Measurements from ENCODE around the gene PRPF38B. TPM values are rescaled to one million over a fixed set of nuclear protein-coding genes. Genes with fewer than 3 reads are reported as not detected.

The PRPF38B gene
- total and polyA plus RNA-seq, 2 experiments from 2014 or later, result 40.5 to 86.4 TPM

DNA sequence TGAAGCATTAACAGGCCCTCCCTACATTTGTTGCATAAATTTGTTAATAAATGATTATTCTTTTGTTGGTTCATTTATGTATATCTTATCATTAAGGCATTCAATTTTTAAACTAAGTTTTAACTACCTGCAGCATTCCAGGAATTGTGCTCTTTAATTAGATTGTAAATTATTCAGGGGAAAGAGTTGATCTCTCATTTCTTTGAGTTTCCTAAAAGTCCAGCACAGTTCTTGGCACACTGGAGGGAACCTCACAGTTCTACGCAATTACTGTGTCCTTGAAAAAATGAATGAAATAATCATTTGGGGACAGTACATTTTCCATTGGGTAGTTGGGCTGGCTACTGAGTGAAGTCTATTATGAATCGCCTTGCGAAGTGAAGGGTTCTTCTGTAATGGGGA is 53.9 kb downstream of the PRPF38B start:
- Histone ChIP-seq H4K20me1 (replicated peaks; ENCODE audit: insufficient read depth) (0 out of 2 replicates have a peak, but pooled peaks cover 4% of the 10 kb centered on the region), H3K4me1 (ENCODE audit: insufficient read depth) (peaks cover 3% of the 10 kb centered on the region; the same call in 1 of the 2 replicates), H3K79me2 (replicated peaks; ENCODE audit: insufficient read depth) (peaks cover 28% of the 10 kb centered on the region), H3K36me3 (ENCODE audit: insufficient read depth) (no peaks in the 10 kb centered on the region), H3K9me2 (ENCODE audit: insufficient read depth) (no peaks in the 10 kb centered on the region), H3K4me3 (no peak overlapping the region), H3F3A (replicated peaks; ENCODE audit: low read depth) (no peaks in the 10 kb centered on the region), H2AFZ (peak overlapping the region; percentile 34; the same call in 1 of the 2 replicates), H3K27me3 (ENCODE audit: insufficient read depth) (no peaks in the 10 kb centered on the region), H3K4me2 (no peak overlapping the region), H3K27ac (ENCODE audit: low read depth) (no peak overlapping the region)
- H3K9me3 Mint-ChIP-seq, result no peaks in the 10 kb centered on the region; the same call in 2 of the 3 replicates
- H3K4me3 Mint-ChIP-seq, result peak overlapping the region; percentile 98
- peaks cover 12% of the 10 kb centered on the region for H3K27me3 Mint-ChIP-seq (ENCODE audit: insufficient read depth, low read depth, poor library complexity)
- no peaks in the 10 kb centered on the region for H3K36me3 Mint-ChIP-seq (ENCODE audit: low read depth)
- ATAC-seq, result no peak
- H3K27ac Mint-ChIP-seq, result no peak overlapping the region
- TF ChIP-seq, protein P1, sequence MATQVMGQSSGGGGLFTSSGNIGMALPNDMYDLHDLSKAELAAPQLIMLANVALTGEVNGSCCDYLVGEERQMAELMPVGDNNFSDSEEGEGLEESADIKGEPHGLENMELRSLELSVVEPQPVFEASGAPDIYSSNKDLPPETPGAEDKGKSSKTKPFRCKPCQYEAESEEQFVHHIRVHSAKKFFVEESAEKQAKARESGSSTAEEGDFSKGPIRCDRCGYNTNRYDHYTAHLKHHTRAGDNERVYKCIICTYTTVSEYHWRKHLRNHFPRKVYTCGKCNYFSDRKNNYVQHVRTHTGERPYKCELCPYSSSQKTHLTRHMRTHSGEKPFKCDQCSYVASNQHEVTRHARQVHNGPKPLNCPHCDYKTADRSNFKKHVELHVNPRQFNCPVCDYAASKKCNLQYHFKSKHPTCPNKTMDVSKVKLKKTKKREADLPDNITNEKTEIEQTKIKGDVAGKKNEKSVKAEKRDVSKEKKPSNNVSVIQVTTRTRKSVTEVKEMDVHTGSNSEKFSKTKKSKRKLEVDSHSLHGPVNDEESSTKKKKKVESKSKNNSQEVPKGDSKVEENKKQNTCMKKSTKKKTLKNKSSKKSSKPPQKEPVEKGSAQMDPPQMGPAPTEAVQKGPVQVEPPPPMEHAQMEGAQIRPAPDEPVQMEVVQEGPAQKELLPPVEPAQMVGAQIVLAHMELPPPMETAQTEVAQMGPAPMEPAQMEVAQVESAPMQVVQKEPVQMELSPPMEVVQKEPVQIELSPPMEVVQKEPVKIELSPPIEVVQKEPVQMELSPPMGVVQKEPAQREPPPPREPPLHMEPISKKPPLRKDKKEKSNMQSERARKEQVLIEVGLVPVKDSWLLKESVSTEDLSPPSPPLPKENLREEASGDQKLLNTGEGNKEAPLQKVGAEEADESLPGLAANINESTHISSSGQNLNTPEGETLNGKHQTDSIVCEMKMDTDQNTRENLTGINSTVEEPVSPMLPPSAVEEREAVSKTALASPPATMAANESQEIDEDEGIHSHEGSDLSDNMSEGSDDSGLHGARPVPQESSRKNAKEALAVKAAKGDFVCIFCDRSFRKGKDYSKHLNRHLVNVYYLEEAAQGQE (IDR thresholded peaks at IDR 0.05; ENCODE audit: unreplicated experiment), result no peak
- DNase-seq (ENCODE audit: low spot score), result no peak
- H3K4me1 Mint-ChIP-seq, result peaks cover 12% of the 10 kb centered on the region

DNA sequence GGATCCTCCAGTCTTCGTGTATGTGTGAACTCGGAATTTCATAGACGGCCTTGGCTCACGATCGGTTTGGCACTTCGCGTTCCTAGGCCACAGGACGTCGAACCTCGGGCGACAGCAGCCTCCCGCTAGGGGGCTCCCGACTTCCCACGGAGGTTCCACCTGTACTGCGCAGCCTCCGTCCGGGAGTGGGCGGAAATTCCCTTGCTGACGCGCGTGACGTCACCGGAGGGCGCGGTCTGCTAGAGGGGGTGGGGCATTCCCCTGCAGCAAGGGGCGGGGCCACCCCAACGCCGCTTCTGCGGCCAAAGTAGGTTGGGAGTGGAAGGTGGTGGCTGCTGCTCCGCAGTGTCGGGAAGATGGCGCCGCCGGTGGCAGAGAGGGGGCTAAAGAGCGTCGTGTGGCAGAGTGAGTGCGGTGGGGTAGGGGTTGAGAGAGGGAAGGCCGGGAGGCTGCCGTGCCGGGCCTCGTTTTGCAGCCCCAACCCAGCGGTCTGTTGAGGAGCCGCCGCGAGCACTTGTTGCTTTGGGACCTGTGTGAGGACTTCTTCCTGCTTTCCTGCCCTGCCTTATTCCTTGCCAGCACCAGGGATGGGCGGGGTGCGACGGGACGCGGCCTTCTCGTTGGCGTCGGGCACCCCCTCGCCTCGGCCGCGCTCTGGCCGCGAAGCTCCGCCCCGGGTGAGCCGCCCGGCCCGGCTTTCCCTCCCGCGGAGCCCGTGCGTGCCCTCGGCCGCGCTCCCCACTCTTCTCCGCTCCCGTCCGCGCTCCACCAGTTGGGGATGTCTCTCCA is 54.5 kb downstream of the PRPF38B start, which contains the start of gene STXBP3:
Gene STXBP3 (plus strand): TSS at position 293 of the 789 bp plus-strand sequence. CDS start 64 bp downstream, at position 357.
- ATAC-seq, result peak; percentile 90
- Histone ChIP-seq H2AFZ (peak within 1 kb of the TSS; percentile 83; the same call in 1 of the 2 replicates), H3K9me2 (ENCODE audit: insufficient read depth) (no peaks in the 10 kb centered on the region), H3F3A (replicated peaks; ENCODE audit: low read depth) (no peaks in the 10 kb centered on the region), H4K20me1 (replicated peaks; ENCODE audit: insufficient read depth) (0 out of 2 replicates have a peak, but pooled peaks cover 4% of the 10 kb centered on the region), H3K79me2 (replicated peaks; ENCODE audit: insufficient read depth) (peaks cover 28% of the 10 kb centered on the region), H3K27ac (ENCODE audit: low read depth) (peak within 1 kb of the TSS; percentile 96), H3K27me3 (ENCODE audit: insufficient read depth) (no peaks in the 10 kb centered on the region), H3K4me1 (ENCODE audit: insufficient read depth) (peaks cover 3% of the 10 kb centered on the region; the same call in 1 of the 2 replicates), H3K4me3 (peak within 1 kb of the TSS; percentile 87), H3K4me2 (peak within 1 kb of the TSS; percentile 87), H3K36me3 (ENCODE audit: insufficient read depth) (no peaks in the 10 kb centered on the region)
- Mint-ChIP-seq H3K27ac (peak within 1 kb of the TSS; percentile 99), H3K4me1 (peaks cover 7% of the 10 kb centered on the region), H3K9me3 (no peaks in the 10 kb centered on the region; the same call in 2 of the 3 replicates), H3K36me3 (ENCODE audit: low read depth) (no peaks in the 10 kb centered on the region), H3K4me3 (peak within 1 kb of the TSS; percentile 98), H3K27me3 (ENCODE audit: insufficient read depth, low read depth, poor library complexity) (peaks cover 12% of the 10 kb centered on the region)
- peak; percentile 99 for DNase-seq (ENCODE audit: low spot score)
- peak; percentile 98 for TF ChIP-seq POLR2AphosphoS5 (IDR thresholded peaks at IDR 0.05; ENCODE audit: low read depth)
- TF ChIP-seq, protein P2, sequence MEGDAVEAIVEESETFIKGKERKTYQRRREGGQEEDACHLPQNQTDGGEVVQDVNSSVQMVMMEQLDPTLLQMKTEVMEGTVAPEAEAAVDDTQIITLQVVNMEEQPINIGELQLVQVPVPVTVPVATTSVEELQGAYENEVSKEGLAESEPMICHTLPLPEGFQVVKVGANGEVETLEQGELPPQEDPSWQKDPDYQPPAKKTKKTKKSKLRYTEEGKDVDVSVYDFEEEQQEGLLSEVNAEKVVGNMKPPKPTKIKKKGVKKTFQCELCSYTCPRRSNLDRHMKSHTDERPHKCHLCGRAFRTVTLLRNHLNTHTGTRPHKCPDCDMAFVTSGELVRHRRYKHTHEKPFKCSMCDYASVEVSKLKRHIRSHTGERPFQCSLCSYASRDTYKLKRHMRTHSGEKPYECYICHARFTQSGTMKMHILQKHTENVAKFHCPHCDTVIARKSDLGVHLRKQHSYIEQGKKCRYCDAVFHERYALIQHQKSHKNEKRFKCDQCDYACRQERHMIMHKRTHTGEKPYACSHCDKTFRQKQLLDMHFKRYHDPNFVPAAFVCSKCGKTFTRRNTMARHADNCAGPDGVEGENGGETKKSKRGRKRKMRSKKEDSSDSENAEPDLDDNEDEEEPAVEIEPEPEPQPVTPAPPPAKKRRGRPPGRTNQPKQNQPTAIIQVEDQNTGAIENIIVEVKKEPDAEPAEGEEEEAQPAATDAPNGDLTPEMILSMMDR (conservative IDR thresholded peaks at IDR 0.05; ENCODE audit: low read depth in 2 of 2), result peak; percentile 89 to 95
- no peak for TF ChIP-seq JUNB (IDR thresholded peaks at IDR 0.05; ENCODE audit: unreplicated experiment)
- peak; percentile 99 for TF ChIP-seq CREB1 (CRISPR knock-in tag; IDR thresholded peaks at IDR 0.05; ENCODE audit: low read depth)
